HepG2 (cell line): Measurements from ENCODE around the gene POLR2F. TPM values are rescaled to one million over a fixed set of nuclear protein-coding genes. Genes with fewer than 3 reads are reported as not detected.

Source experiments
- ARHGAP35 ChIP-seq: sonication (generic); formaldehyde crosslinking; IDR thresholded peaks from 2 replicates; pipeline ENCODE4 v1.9.0; 2022; ENCODE audit warnings: mild to moderate bottlenecking, inconsistent platforms, moderate library complexity, missing genetic modification reagents, borderline replicate concordance
- ARID2 ChIP-seq: sonication (generic); formaldehyde crosslinking; IDR thresholded peaks from 2 replicates; pipeline ENCODE4 v1.8.1; 2022; ENCODE audit warnings: mild to moderate bottlenecking, missing genetic modification reagents, borderline replicate concordance
- FLYWCH1 ChIP-seq: sonication (generic); formaldehyde crosslinking; IDR thresholded peaks from 2 replicates; pipeline ENCODE4 v1.8.1; 2023; ENCODE audit warnings: mild to moderate bottlenecking, missing genetic modification reagents
- FOXC1 ChIP-seq: sonication (generic); formaldehyde crosslinking; IDR thresholded peaks from 2 replicates; pipeline ENCODE4 v1.8.0; 2022; ENCODE audit warnings: mild to moderate bottlenecking, missing genetic modification reagents, borderline replicate concordance
- FOXK1 ChIP-seq: sonication (generic); formaldehyde crosslinking; IDR thresholded peaks from 2 replicates; pipeline ENCODE4 v1.4.0; 2020; ENCODE audit warnings: low read depth, missing genetic modification reagents, borderline replicate concordance
- HNRNPLL ChIP-seq: fragments of 200-400 bp; formaldehyde crosslinking; IDR thresholded peaks from 2 replicates; pipeline ENCODE4 v1.6.1; 2017; ENCODE audit warnings: mild to moderate bottlenecking, low read depth, low read length; ENCODE audit not compliant: poor library complexity, severe bottlenecking
- NFRKB ChIP-seq: fragments of 450-650 bp; IDR thresholded peaks from 2 replicates; pipeline ENCODE4 v1.6.1; 2017
- RFX5 ChIP-seq: IDR thresholded peaks from 2 replicates; pipeline ENCODE4 v1.6.1; 2011; ENCODE audit warnings: low read depth, low read length, improper control_type of control experiment
- TMF1 ChIP-seq: sonication (generic); formaldehyde crosslinking; IDR thresholded peaks from 2 replicates; pipeline ENCODE4 v1.8.1; 2022; ENCODE audit warnings: low read depth, missing genetic modification reagents
- TRIM22 ChIP-seq: fragments of 450-650 bp; IDR thresholded peaks from 2 replicates; pipeline ENCODE4 v1.6.1; 2017
- ZFP36L1 ChIP-seq: sonication (generic); formaldehyde crosslinking; IDR thresholded peaks from 2 replicates; pipeline ENCODE4 v1.8.0; 2022; ENCODE audit warnings: mild to moderate bottlenecking, missing genetic modification reagents, moderate library complexity
- ZFP37 ChIP-seq: sonication (generic); formaldehyde crosslinking; IDR thresholded peaks from 2 replicates; pipeline ENCODE4 v1.4.0; 2020; ENCODE audit warnings: missing genetic modification reagents, borderline replicate concordance
- ZFP91 ChIP-seq: sonication (generic); formaldehyde crosslinking; IDR thresholded peaks from 2 replicates; pipeline ENCODE4 v1.9.0; 2022; ENCODE audit warnings: missing genetic modification reagents, mild to moderate bottlenecking, borderline replicate concordance
- ZIK1 ChIP-seq: sonication (generic); formaldehyde crosslinking; IDR thresholded peaks from 2 replicates; pipeline ENCODE4 v1.5.0; 2020; ENCODE audit warnings: mild to moderate bottlenecking, low read depth, missing genetic modification reagents, borderline replicate concordance
- ZMAT3 ChIP-seq: sonication (generic); formaldehyde crosslinking; conservative IDR thresholded peaks from 2 replicates; pipeline ENCODE4 v1.7.0; 2021; ENCODE audit warnings: missing genetic modification reagents
- ZNF138 ChIP-seq: sonication (generic); formaldehyde crosslinking; IDR thresholded peaks from 2 replicates; pipeline ENCODE4 v1.5.0; 2020; ENCODE audit warnings: mild to moderate bottlenecking, low read depth, missing genetic modification reagents
- ZNF639 ChIP-seq: conservative IDR thresholded peaks from 2 replicates; pipeline ENCODE4 v1.6.1; 2018; ENCODE audit warnings: missing genetic modification reagents
- ZNF678 ChIP-seq: sonication (generic); formaldehyde crosslinking; IDR thresholded peaks from 2 replicates; pipeline ENCODE4 v1.4.0; 2020; ENCODE audit warnings: mild to moderate bottlenecking, missing genetic modification reagents
- ZNF724P ChIP-seq: sonication (generic); formaldehyde crosslinking; IDR thresholded peaks from 2 replicates; pipeline ENCODE4 v1.8.0; 2022; ENCODE audit warnings: missing genetic modification reagents, borderline replicate concordance
- ZNF761 ChIP-seq: sonication (generic); formaldehyde crosslinking; conservative IDR thresholded peaks from 2 replicates; pipeline ENCODE4 v1.4.0; 2020; ENCODE audit warnings: mild to moderate bottlenecking, missing genetic modification reagents
- ZNF782 ChIP-seq: sonication (generic); formaldehyde crosslinking; IDR thresholded peaks from 2 replicates; pipeline ENCODE4 v1.4.0; 2020; ENCODE audit warnings: missing genetic modification reagents, mild to moderate bottlenecking, borderline replicate concordance
- ZUFSP ChIP-seq: sonication (generic); formaldehyde crosslinking; IDR thresholded peaks from 2 replicates; pipeline ENCODE4 v1.9.0; 2021; ENCODE audit warnings: missing genetic modification reagents, mild to moderate bottlenecking, borderline replicate concordance
- polyA plus RNA-seq, 8 experiments: library from polyadenylated mRNA; depleted of rRNA in 3 of 8; stranded (reverse) in 7 of 8; unstranded in 1 of 8; fragments of >200 nt; fragmentation: Illumina TruSeq in 4 of 8; extraction: Trizol in 4 of 8; gene quantifications; 2 replicates each; pipeline versions ENCODE4 v1.2.1 to v1.2.3, GENCODE V29; 2011 to 2016; ENCODE audit warnings: low read depth in 4 of 8, missing spikeins in 1 of 8, mixed read lengths in 1 of 8; ENCODE audit not compliant: insufficient read depth in 1 of 8
- total RNA-seq, 5 experiments: library from RNA; depleted of rRNA; stranded (reverse); fragments of >200 nt; fragmentation: Illumina TruSeq; extraction: Trizol; gene quantifications; 2 replicates each; pipeline ENCODE4 v1.2.3, GENCODE V29; 2016; ENCODE audit warnings: low read depth in 1 of 5

POLR2F gene
- total and polyA plus RNA-seq, 2 of the 13 experiments (the other 11 are each of a cell fraction or from before 2014, with no cell fraction given), result 135 to 158 TPM

GRCh38 chr22:37907036-37907954, 46.2 kb upstream of the POLR2F start (continued):
- TF ChIP-seq TMF1 (CRISPR knock-in tag) (no peak), ZFP91 (peak; percentile 53; the same call in 1 of the 2 replicates), ZNF138 (CRISPR knock-in tag) (no peak), ZMAT3 (CRISPR knock-in tag) (no peak), FOXC1 (CRISPR knock-in tag) (0 out of 2 replicates have a peak, but pooled peaks have one; percentile 50), ARID2 (no peak), ZIK1 (CRISPR knock-in tag) (no peak), NFRKB (no peak), ZFP37 (no peak), FOXK1 (CRISPR knock-in tag) (no peak), ARHGAP35 (CRISPR knock-in tag) (0 out of 2 replicates have a peak, but pooled peaks have one; percentile 49), RFX5 (no peak), ZFP36L1 (no peak), FLYWCH1 (CRISPR knock-in tag) (no peak), ZNF761 (CRISPR knock-in tag) (0 out of 2 replicates have a peak, but pooled peaks have one; percentile 26), ZNF639 (CRISPR knock-in tag) (no peak), ZNF724P (CRISPR knock-in tag) (no peak), ZUFSP (CRISPR knock-in tag) (no peak), HNRNPLL (no peak), ZNF678 (CRISPR knock-in tag) (0 out of 2 replicates have a peak, but pooled peaks have one; percentile 41), ZNF782 (CRISPR knock-in tag) (0 out of 2 replicates have a peak, but pooled peaks have one; percentile 10), TRIM22 (no peak)
